Measurements from ENCODE around the gene SFMBT1.
A peak's percentile ranks its signal among the peaks of the same experiment; 100 is the strongest.

Gene SFMBT1, protein sequence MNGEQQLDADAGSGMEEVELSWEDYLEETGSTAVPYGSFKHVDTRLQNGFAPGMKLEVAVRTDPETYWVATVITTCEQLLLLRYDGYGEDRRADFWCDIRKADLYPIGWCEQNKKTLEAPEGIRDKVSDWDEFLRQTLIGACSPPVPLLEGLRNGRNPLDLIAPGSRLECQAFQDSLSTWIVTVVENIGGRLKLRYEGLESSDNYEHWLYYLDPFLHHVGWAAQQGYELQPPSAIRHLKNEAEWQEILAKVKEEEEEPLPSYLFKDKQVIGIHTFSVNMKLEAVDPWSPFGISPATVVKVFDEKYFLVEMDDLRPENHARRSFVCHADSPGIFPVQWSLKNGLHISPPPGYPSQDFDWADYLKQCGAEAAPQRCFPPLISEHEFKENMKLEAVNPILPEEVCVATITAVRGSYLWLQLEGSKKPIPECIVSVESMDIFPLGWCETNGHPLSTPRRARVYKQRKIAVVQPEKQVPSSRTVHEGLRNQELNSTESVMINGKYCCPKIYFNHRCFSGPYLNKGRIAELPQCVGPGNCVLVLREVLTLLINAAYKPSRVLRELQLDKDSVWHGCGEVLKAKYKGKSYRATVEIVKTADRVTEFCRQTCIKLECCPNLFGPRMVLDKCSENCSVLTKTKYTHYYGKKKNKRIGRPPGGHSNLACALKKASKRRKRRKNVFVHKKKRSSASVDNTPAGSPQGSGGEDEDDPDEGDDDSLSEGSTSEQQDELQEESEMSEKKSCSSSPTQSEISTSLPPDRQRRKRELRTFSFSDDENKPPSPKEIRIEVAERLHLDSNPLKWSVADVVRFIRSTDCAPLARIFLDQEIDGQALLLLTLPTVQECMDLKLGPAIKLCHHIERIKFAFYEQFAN

DNA sequence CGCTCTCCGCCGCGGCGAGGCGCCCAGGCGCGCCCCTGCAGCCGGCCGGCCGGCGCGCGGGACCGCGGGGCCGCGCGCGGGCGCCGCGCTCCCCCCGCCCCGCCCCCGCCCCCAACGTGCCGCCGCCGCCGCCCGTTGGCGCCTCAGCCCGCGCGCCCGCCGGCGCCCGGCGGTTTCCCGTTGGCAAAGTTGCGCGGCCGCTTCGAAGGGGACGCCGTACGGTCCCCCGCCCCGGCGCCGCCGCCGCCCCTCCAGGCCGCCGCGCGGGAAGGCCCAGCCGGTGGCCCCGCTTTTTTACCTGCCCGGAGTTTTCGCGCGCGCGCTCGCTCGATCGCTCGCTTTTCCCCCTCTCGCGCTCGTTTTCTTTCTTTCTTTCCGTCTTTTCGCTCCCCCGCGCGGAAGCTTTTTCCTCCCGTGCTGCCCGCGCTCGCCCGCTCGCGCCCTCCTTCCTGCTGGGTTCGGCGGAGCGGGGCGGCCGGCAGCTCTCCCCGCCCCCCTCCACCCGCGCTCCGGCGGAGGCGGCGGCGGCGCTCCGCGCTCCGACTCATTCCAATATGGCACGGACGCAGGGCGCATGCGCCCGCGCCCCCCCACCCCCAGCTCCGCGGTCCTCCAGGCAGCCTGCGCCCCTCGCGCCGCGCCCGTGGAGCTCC is at the start of gene SFMBT1:
Gene SFMBT1 (minus strand): TSS at position 556 of the 653 bp plus-strand sequence. CDS start 76,945 bp downstream, outside the sequence.
- peak; percentile 83 for DNase-seq

DNA sequence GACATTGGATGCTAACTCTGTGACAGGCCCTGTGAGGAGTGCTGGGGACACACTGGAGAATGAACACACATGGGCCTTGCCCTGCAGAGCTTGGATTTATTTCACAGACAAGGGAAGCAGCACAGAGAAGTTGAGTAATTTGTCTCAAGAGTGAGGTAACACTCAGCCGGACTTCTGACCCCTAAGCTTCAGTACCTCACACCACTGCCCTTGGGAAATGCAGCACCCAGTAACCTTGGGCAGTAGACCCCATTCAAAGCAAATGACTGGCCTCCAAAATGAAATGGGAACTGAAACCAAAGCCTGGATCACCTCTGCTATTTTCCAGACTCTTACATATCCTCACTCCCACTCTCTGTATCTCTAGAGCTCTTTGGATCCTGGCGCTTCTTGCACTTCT is 47.1 kb upstream of the SFMBT1 start:
- no peak for DNase-seq

DNA sequence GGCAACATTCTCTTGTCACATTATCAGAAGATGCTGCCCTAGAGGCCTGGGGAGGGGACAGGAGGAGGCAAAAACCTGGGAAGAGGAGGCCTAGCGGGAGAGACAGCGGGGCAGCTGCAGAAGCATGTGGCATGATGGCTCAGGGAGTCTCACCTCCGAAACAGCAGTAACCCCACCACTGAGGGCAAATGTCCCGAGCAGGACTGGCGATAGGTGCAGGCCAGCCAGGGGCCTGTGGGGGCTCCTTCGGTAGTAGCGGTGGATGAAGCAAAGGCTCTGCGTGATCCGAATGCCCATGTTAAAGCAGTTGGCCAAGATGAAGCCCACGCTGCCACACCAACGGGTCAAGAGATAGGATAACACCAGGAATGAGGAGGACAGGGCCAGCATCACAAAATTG is 46.3 kb upstream of the SFMBT1 start:
- no peak for DNase-seq

DNA sequence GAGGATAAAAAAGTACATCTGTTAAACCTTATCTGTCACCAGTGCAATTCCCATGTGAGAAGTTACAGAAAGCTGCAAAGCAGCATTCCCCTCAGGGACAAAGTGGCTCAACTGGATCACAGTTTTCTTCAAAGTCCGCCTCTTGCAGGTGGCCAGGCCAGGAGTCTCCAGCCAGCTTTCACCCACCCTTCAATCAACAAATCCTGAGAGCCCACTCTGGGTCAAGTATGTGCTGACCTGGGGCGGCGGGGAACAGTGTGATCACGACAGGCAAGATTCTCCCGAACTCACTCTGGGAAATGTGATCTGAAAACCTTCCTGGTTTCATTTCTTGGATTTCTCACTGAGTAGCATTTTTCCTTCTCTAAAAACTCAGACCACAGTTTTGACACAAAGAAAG is 45.1 kb upstream of the SFMBT1 start:
- DNase-seq, result no peak

DNA sequence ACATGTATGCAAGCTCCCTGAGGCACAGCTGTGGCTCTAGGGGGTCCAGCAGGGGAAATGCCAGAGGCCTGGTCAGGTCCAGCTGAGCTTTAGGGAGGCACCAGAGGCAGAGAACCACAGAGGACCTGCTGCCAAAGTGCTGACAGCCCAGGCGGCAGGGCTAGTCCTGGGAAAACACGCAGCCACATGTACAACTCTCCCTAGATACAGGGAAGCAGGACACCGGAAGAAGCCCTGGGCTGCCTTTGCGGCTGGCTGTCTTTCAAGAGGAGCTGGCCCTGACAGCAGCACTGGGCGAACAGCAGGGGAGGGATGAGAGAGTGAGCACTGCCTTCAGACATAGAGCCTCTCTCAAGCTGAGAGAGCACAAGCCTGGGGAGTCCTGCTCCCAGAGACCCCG is 43.6 kb upstream of the SFMBT1 start:
- DNase-seq, result no peak

DNA sequence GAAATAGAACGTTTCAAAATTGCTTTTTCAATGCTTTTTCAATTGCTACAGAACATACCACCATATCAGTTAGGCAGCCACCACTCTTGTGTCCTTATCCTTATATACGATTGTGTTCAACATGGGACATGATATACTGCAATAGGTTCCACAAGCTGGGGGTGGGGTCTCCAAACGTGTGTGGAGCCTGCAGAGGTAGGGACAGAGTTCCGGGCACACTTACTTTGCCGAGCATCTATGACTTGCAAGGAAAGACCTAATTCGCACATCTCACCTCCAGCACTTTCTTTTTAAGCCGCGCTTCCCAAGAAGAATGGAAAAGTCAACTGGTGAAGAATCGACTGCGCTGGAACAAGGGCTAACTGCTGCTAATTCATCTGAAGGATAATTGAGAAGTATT is 39.6 kb upstream of the SFMBT1 start:
- DNase-seq, result no peak

DNA sequence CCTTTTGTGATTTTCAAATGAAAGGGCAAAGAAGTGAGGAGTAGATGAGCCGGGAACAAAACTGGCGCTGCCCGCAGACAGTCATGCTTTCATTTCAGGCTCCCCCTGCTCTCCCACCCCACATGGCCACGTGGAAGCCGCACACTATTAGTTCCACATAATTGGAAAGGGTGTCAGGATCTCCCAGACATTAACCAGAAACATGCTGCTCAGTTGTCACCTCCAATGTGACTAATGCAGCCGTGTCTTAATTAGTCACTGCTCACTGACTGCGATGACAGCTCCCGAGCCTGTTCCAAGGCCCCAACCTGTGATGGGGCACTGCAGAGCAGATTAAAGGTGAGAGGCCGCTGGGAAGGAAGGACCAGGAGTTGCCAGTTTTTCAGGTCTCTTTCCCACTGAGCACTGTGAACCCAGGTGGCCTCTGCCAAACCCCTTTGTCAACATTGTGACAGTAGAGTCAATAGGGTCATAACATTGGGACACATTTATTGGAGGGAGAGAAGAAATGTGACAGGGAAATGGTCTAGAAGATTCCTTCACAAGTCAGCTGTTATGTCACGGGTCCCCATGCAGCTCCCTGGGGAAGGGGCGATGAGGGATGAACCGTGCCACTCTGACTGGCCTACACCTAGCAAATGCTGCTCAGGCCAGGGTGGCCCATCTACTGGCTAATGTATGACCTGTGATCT is 38.6 kb upstream of the SFMBT1 start:
- no peak for DNase-seq

DNA sequence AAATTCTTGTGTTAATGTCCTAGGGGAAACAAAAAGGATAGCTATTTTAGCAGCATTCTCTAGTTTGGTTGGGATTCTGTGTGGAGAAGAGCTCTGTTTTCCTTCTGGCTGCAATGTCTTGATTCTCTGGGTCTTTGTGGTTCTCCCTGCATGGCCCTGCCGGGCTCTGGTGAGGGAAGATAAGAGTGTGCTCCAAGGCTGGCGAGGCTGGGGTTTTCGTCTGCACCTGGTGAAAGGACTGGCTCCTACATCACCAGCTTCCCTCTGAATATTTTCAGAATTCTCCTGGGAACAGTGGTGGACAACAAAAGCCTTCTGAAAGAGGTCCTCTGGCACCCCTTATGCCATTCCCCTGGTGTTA is 38.1 kb upstream of the SFMBT1 start:
- no peak for DNase-seq

DNA sequence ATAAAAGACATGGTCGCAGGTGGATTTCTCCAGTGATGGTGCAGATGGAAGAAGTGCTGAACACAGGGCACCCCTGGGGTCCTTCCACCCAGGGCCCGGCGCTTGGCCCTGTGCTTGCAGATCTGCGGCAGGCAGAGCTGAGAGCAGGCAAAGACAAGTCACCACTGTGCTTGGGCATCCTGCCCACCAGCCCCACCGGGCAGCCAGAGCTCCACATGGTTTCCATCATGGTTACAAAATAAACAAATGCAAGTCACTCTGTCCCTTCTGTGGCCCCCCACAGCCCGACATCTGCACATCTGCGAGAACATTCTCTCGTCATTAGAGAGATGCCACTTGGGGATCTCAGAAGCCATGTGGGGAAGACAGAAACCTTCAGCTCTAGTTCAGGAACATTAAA is 37.6 kb upstream of the SFMBT1 start:
- no peak for DNase-seq

DNA sequence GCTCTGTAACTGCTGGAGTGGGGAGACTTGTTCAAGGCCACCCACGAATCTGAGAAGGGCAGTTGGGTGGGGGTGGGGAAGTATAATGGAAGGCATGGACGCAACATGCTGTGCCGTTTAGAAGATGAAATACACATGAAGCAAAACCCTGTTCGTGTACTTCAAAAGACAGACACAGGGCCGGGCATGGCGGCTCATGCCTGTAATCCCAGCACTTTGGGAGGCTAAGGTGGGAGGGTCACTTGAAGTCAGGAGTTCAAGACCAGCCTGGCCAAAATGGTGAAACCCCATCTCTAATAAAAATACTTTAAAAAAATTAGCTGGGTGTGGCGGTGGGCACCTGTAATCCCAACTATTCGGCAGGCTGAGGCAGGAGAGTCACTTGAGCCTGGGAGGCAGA is 36.9 kb upstream of the SFMBT1 start:
- no peak for DNase-seq

DNA sequence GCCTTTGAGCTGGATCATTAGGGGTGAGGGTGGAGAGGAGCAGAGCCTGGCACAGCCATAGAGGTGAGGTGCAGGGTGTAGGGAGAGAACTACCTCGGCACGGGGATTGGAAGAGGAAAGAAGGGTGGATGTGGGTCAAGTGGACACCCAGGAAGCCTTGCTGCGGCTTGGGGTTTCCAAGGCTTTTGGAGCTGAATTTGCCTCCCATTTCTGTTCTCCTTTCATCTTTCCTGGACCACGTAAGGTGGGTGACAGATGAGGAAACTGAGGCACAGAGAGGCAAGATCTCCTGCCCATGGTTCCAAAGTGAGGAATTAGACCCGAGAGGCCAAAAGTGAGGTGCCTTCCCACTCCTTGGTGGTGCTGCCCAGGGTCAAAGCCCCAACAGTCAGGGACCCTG is 35.4 kb upstream of the SFMBT1 start:
- no peak for DNase-seq

DNA sequence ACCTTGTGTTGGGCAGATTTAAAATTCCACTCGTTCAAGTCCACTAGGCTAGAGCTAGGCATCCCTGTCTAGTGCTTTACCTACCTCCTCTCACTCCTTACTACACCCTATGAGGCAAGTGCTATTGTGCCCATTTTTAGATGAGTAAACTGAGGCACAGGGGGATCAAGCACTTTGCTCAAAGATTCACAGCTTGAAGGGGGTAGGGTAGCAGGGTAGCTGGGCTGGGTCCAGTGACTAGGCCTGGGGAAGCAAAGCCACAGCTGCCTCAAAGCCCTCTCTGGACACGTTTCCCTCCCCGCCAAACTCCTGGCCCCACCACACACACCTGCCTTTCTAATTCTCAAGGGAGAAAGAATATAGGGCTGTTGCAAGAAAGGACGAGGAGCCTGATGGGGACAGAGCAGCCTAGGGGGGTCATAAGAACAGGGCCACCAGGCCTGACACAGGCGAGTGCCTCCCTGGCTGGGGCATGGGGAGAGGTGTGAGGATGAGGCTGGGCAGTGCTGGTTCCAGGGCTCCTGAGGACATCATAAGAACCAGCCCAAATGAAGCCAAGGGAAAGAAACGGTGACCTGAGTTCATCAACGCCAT is 34.8 kb upstream of the SFMBT1 start:
- DNase-seq, result no peak

DNA sequence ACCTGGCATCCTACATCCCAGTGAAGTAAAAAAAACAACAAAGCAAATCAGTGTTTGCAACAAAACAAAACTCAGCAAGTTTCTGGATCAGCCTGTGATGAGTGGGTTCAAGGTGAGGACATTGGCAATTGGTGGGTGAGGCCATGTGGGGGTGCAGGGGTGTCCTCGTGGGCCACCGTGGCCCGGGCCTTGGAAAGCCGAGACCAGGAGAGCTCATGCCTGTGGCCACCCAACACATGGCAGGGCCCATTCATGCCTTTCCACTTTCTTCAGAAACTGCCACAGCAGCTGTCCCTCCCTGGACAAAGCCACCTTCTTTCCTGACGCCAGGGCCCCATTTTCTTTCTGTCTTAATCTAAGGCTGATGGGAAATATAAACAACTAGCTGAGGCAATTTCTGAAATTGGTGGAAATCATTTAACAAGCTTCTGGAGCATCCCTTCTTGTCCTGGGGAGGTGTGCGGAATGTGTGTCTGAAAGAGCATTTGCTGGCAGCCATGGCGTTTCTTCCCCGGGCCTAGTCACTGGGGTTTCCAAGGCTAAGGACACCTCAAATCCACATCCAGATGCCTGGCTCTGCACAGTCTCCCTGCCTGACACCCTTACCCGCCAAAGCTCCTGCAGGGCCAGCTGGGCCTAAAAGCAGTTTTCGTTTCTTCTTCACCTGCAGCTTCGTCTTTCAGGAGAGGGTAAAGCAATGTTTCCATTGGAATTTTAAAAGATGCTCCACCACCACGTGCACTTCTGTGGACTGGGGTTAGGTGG is 34.1 kb upstream of the SFMBT1 start:
- DNase-seq, result no peak

DNA sequence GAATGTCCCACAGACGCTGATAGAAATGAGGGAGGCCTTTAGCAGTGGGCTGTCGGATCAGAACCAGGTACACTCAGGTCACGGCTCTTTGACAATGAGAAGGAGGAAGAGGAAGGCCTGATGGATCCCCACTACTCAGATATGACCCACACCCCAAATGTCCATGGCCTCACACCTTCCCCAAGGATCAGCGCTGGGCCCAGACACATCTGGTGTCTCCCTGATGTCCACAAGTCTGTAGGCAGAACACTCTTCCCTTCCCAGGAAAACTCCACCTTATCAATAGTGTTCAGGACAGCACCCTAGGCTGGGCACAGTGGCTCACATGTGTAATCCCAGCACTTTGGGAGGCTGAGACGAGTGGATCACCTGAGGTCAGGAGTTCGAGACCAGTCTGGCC is 33.3 kb upstream of the SFMBT1 start:
- DNase-seq, result no peak

DNA sequence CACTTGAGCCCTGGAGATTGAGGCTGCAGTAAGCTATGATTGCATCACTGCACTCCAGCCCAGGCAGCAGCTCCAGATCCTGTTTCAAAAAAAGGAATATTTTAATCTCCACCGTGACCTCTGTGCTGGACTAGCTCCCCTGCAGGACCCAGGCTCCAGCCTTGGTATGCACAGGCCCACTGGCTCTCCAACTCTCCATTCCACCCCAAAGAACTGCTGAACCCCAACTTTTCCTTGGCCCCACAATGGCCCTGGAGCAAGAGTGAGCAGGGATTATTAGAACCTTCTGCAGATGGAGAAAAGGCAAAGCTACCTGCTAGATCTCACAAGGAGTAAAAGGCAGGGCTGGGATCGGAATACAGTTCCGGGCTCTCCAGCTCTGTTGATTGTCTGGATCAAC is 32.8 kb upstream of the SFMBT1 start:
- DNase-seq, result no peak

DNA sequence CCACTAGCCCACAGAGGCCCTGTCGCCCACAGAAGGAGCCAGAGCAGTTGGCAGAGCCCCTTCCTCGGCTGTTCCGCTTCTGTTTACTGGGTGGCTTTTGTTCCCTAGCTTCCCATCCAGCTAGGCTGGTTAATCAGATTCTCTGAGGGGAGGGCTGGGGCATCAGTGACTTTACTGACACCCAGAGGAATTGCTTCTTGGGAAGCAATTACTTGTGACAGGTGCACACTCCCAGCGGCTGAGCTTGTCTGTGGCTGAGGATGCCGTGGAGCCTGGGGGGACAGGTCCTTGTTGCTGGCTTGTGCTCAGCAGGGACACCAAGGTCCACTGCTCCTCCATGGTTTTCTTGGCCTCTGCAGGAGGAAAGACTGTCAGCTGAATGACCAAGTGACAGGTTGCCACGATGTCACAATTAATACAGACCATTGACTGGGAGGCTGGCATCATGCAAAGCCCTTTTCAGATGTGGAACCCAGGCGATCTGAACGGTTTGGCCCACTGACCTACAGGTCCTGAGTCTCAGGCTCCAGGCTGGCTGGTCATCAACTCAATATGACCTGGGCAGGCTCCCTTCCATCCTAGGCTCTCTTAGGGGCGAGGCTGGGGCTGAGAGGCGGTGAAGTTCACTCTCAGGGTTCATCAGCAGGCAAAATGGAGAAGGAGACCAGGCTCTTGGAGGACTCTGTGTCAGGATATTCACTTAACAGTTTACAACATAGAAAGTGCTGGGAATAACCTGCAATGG is 31.8 kb upstream of the SFMBT1 start:
- no peak for DNase-seq

DNA sequence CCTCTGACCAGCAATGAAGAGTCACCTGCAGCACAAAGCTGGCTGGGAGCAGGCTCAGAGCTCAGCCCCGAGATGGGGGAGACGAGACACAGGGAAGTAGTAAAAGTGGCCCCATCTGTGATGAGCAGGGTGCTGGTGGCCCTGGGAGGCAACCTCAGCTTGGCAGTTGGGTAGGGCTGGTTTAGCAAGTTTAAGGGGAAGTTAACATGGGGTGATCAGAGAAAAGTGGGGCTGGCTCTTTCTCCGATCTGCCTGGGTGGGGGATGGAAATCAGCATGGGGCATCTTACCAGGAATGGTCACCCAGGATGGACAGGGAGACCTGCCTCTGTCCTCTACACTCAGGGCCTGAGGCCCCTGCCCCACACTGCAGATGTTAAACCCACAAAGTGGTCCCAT is 29.9 kb upstream of the SFMBT1 start:
- DNase-seq, result no peak

DNA sequence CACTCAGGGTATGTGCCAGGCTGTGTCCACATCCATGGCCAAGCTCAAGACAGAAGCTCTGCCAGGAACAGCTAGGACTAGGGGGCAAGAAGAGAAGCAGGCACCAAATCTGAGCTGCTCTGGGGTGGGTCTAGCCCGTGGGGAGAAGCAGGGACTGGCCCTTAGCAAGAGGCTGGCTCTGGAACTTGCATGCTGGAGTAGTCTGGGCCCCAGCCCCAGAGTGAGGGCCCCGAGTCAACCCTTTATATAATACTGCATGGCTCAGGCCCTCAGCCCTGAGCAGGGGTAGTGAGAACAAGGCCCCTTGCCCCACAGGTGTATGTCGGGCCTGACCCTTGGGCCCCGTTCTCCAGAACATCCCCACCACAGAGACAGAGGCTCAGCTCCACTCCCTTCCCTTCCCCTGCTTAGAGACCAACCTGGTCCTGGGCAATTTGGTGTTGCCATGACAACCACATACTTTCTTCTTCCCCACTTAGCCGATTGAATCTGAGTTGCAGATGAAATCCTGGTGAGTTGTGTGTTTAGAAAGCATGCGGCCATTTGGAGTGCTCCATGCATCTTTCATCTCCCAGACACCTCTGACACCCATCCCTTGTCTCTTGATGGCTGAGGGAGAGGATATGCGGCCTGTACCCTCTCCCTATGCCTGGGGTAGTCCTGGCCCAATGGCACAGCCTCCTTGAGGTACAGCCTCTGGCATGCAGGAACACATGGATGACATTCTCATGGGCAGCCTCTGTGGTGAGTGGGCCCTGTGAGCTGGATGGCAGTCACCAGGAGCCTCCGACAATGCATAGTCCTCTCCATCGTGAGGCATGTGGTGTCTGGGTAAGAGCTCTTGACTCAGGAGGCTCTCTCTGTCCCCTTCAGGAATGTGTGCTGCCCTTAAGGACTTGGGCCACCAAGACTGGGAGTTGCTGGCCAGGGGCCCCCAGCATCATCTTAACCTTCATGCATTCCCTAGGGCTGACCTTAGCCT is 29.2 kb upstream of the SFMBT1 start:
- no peak for DNase-seq

DNA sequence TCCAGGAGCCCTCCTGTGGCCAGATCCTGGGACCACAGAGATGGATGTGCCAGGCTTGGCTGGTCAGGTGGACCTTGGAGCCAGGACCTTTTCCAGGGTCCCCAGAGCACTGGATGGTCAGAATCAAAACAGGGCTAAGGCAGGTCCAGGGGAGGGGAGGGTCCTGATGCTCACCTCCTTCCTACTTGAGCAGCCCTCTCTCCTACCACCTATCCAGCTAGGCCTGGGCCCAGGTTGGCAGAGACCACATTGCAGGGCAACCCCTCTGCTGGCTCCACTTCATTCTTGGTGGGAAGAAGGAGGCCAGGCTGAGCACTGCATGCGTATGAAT is 28.5 kb upstream of the SFMBT1 start:
- no peak for DNase-seq

Data from activated T-cell treated with anti-CD3 and anti-CD28 coated beads, Interleukin-2, amount 50 U/mL, for 1 hour (primary cell).